Naive thymus-derived CD4-positive, alpha-beta T cell (primary cell): Measurements from ENCODE around the gene IL17A. TPM values are rescaled to one million over a fixed set of nuclear protein-coding genes. Genes with fewer than 3 reads are reported as not detected.

ENCODE experiments used
- ATAC-seq: fragments of 150-1000 bp; cut with Tn5 transposase; 2 replicates; pipeline ENCODE4 v1.10.0; 2021; ENCODE audit warnings: mild to moderate bottlenecking, moderate library complexity
- CTCF ChIA-PET: fragments of 350-600 bp; sonication (Branson Sonifier 250); formaldehyde crosslinking; loops from one replicate; lab custom pipeline; 2021; ENCODE audit warnings: antibody characterized with exemption; lab: Charles Lee
- POLR2A ChIA-PET: fragments of 350-600 bp; sonication (Branson Sonifier 250); formaldehyde crosslinking; loops from one replicate; lab custom pipeline; 2021; ENCODE audit warnings: antibody characterized with exemption, inconsistent platforms; lab: Charles Lee
- DNase-seq, 9 donors: peaks; one replicate each; pipeline versions ENCODE4 v3.0.0 to v3.0.0-alpha.2; 2020 to 2022; ENCODE audit warnings: mixed read lengths in 1 of 9
- H3K27ac ChIP-seq: one replicate; pipeline ENCODE4 v1.7.0; 2013; ENCODE audit warnings: mild to moderate bottlenecking, low read depth, low read length, moderate library complexity
- H3K27me3 ChIP-seq, 2 donors: one replicate each; pipeline ENCODE4 v1.7.0; 2013; ENCODE audit warnings: low read length in 2 of 2, mild to moderate bottlenecking in 2 of 2, moderate library complexity in 2 of 2; ENCODE audit not compliant: control insufficient read depth in 2 of 2, insufficient read depth in 2 of 2
- H3K36me3 ChIP-seq, 3 experiments: 1 replicate in 2 of 3; 2 replicates in 1 of 3; pipeline ENCODE4 v1.7.0; 2013; ENCODE audit warnings: low read length in 3 of 3, mild to moderate bottlenecking in 3 of 3, moderate library complexity in 1 of 3; ENCODE audit not compliant: insufficient read depth in 3 of 3, control insufficient read depth in 2 of 3
- H3K4me1 ChIP-seq, 2 donors: one replicate each; pipeline ENCODE4 v1.7.0; 2013; ENCODE audit warnings: low read length in 2 of 2, mild to moderate bottlenecking in 2 of 2, moderate library complexity in 1 of 2; ENCODE audit not compliant: control insufficient read depth in 2 of 2, insufficient read depth in 2 of 2
- H3K4me3 ChIP-seq: 2 replicates; pipeline ENCODE4 v1.7.0; 2013; ENCODE audit warnings: mild to moderate bottlenecking, low read length
- H3K9me3 ChIP-seq, 3 experiments: 1 replicate in 2 of 3; 2 replicates in 1 of 3; pipeline ENCODE4 v1.7.0; 2013; ENCODE audit warnings: low read length in 3 of 3; ENCODE audit not compliant: control insufficient read depth in 2 of 3
- H3K27ac Mint-ChIP-seq, 9 donors: one replicate each; pipeline ENCODE4 v1.8.0; 2020 to 2022; ENCODE audit warnings: mixed read lengths in 9 of 9, mild to moderate bottlenecking in 8 of 9, moderate library complexity in 5 of 9, inconsistent platforms in 2 of 9
- H3K27me3 Mint-ChIP-seq, 5 donors: one replicate each; pipeline ENCODE4 v1.8.0; 2021 to 2022; ENCODE audit warnings: mixed read lengths in 5 of 5, mild to moderate bottlenecking in 1 of 5
- H3K36me3 Mint-ChIP-seq, 5 donors: one replicate each; pipeline ENCODE4 v1.8.0; 2020 to 2022; ENCODE audit warnings: mixed read lengths in 5 of 5, mild to moderate bottlenecking in 3 of 5, inconsistent platforms in 1 of 5
- H3K4me1 Mint-ChIP-seq, 7 donors: one replicate each; pipeline ENCODE4 v1.8.0; 2020 to 2022; ENCODE audit warnings: mixed read lengths in 7 of 7, mild to moderate bottlenecking in 3 of 7, inconsistent platforms in 1 of 7
- H3K4me3 Mint-ChIP-seq, 10 donors: one replicate each; pipeline ENCODE4 v1.8.0; 2020 to 2022; ENCODE audit warnings: mild to moderate bottlenecking in 10 of 10, mixed read lengths in 10 of 10, moderate library complexity in 6 of 10, inconsistent platforms in 2 of 10
- H3K9me3 Mint-ChIP-seq, 11 donors: one replicate each; pipeline ENCODE4 v1.8.0; 2020 to 2022; ENCODE audit warnings: mixed read lengths in 11 of 11, mild to moderate bottlenecking in 4 of 11, inconsistent platforms in 1 of 11, moderate library complexity in 1 of 11
- intact Hi-C, 2 donors: fragments of 100-400 bp; cut with micrococcal nuclease; formaldehyde crosslinking; loops; one replicate each; pipeline ENCODE4 v1.15.1; 2023
- polyA plus RNA-seq, 2 donors: library from polyadenylated mRNA; unstranded; fragments of 300-500 nt; fragmentation: Illumina TruSeq; gene quantifications; one replicate each; pipeline ENCODE4 v1.2.3, GENCODE V29; 2021
- total RNA-seq, 6 experiments: library from RNA in 5 of 6; stranded (reverse) in 5 of 6; gene quantifications; 1 replicate in 5 of 6; 2 replicates in 1 of 6; pipeline ENCODE4 v1.2.3 and lab custom pipeline; 2021 to 2026

Gene IL17A
- total and polyA plus RNA-seq, 7 experiments from 2014 or later: not detected

DNA sequence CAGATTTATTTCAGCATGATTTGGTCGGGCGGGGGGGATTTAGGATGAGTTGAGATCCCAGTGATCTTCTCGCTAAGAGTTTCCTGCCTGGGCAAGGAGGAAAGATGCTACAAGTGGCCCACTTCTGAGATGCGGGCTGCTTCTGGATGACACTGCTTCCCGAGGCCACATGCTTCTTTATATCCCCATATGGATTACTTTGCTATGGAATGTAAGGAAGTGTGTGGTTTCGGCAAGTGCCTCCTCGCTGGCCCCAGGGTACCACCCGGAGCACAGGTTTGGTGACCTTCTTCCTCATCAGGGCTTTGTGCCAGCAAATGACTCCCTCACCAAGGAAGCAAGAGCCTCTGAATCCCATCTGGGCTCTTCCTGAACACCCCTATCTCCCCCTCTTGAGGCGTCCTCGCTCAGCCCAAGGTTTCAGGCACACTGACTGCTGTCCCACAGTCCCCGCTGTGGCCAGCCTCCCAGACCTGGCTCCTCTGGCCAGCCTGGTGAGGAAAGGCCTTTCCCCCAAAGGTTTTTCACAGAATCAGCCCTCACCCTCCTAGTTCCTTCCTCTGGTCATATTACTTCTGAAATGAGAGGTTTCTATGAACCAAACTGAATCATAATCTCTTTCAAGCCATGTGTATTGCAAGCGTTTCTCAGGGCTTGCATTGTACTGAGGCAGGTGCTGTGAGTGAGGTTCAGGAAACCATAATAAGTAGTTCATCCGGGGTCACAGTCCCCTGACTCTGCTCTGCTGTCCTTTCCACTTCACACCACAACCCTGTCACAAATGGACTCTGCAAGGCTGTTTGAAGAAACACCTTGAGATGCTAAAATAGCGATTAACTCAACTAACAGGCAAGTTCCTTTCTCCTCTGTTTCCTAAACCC, 41.7 kb upstream of the IL17A start:
- H3K27me3 Mint-ChIP-seq: peaks cover 17 to 39% (median 34%) of the 10 kb centered on the region in 5 donors
- Histone ChIP-seq H3K4me1 (no peaks in the 10 kb centered on the region), H3K9me3 (no peaks in the 10 kb centered on the region), H3K27me3 (no peaks in the 10 kb centered on the region), H3K36me3 (no peaks in the 10 kb centered on the region), H3K27ac (no peak overlapping the region), H3K4me3 (no peak overlapping the region)
- peaks cover 0 to 2% (median 0%) of the 10 kb centered on the region in 7 donors for H3K4me1 Mint-ChIP-seq
- no peak for ATAC-seq
- H3K9me3 Mint-ChIP-seq: no peaks in the 10 kb centered on the region
- ChIA-PET POLR2A (no interaction called here), CTCF (no interaction called here)
- DNase-seq: no peak
- H3K4me3 Mint-ChIP-seq: no peak overlapping the region
- H3K27ac Mint-ChIP-seq: no peak overlapping the region
- intact Hi-C loops: no loop called here
- no peaks in the 10 kb centered on the region for H3K36me3 Mint-ChIP-seq

DNA sequence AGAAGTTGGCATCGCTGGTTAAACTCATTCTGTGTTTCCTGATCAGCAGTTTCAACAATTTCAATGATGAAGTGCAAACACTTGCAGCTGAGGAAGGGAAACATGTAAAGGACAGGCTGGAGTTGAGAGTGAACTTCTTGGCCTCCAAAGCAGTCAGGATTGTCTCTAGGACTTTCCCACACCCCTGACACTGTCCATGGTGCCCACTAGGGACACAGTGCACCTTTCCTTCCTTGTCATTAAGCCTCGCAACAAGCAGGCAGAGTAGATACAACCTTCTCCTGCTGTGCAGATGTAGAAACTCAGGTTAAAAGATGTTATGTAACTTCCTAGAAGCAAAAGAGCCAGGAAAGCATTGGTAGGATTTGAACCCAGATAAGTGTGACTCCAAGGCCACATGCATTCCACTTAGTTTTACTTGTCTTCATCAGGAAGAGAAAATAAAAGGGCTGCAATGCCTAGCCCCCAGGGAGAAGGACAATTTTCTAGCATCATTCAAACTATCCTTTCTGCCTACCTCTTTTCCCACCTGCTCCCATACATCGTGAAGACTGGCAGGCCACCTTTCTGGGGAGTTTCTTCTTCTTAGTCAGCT, 39.2 kb upstream of the IL17A start:
- H3K36me3 ChIP-seq: no peaks in the 10 kb centered on the region
- H3K4me1 Mint-ChIP-seq: peaks cover 0 to 2% (median 0%) of the 10 kb centered on the region in 7 donors
- no peaks in the 10 kb centered on the region for H3K4me1 ChIP-seq
- ChIA-PET CTCF (no interaction called here), POLR2A (no interaction called here)
- ATAC-seq (no peak), DNase-seq (no peak)
- H3K9me3 ChIP-seq: no peaks in the 10 kb centered on the region
- H3K27me3 ChIP-seq: no peaks in the 10 kb centered on the region
- H3K4me3 ChIP-seq: no peak overlapping the region
- H3K9me3 Mint-ChIP-seq: no peaks in the 10 kb centered on the region
- H3K27ac ChIP-seq: no peak overlapping the region
- intact Hi-C loops: no loop called here
- peaks cover 26 to 50% (median 28%) of the 10 kb centered on the region in 5 donors for H3K27me3 Mint-ChIP-seq
- H3K4me3 Mint-ChIP-seq: no peak overlapping the region
- H3K36me3 Mint-ChIP-seq: no peaks in the 10 kb centered on the region
- no peak overlapping the region for H3K27ac Mint-ChIP-seq

DNA sequence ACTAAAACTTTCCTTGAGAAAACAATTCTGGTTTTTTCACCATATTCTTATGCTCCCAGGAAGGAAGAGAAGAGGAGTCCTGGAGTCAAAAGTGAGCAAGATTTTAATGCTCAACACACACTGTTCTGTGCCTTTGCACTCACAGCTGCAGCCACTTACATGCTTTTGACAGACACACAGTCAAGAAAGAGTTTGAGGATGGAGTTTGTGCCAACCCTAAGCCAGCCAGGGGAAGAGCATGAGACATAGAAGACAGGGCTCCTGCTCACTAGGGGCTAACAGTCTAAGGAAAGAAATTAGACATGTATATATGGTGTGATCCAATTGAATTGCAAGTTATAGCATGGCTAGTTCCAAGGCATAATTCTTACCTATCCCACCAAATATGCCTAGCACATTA, 37.1 kb upstream of the IL17A start:
- no peak overlapping the region for H3K27ac Mint-ChIP-seq
- H3K27me3 Mint-ChIP-seq: peaks cover 16 to 35% (median 32%) of the 10 kb centered on the region in 5 donors
- H3K27me3 ChIP-seq: no peaks in the 10 kb centered on the region
- H3K36me3 ChIP-seq: no peaks in the 10 kb centered on the region
- ATAC-seq (no peak), DNase-seq (no peak)
- no peak overlapping the region for H3K27ac ChIP-seq
- intact Hi-C loops: no loop called here
- H3K4me3 ChIP-seq: no peak overlapping the region
- ChIA-PET POLR2A (no interaction called here), CTCF (no interaction called here)
- peaks cover 0 to 1% (median 0%) of the 10 kb centered on the region in 11 donors for H3K9me3 Mint-ChIP-seq
- H3K4me3 Mint-ChIP-seq: no peak overlapping the region
- no peaks in the 10 kb centered on the region for H3K4me1 ChIP-seq
- no peaks in the 10 kb centered on the region for H3K9me3 ChIP-seq
- no peaks in the 10 kb centered on the region for H3K36me3 Mint-ChIP-seq
- H3K4me1 Mint-ChIP-seq: peaks cover 0 to 2% (median 0%) of the 10 kb centered on the region in 7 donors

DNA sequence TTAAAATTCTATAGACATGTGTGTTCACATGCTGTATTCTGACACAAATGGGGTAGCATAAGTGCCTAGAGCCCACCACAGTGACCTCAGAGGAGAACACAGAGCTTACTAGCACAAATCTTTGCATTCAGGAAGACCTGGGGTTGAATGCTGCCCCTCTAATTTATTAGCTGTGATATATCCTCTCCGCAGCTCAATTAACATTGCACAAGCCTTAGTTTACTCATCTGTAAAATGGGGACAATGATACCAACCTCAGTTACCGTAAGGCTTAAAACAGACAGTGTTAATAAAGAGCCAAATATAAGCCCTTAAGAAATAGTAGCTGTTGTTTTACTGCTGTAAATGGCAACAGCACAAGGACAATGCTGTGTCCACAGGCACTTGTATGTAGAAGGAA, 36.2 kb upstream of the IL17A start:
- H3K4me3 Mint-ChIP-seq: no peak overlapping the region
- intact Hi-C loops: no loop called here
- Histone ChIP-seq H3K27me3 (no peaks in the 10 kb centered on the region), H3K4me3 (no peak overlapping the region), H3K9me3 (no peaks in the 10 kb centered on the region), H3K4me1 (no peaks in the 10 kb centered on the region), H3K36me3 (no peaks in the 10 kb centered on the region), H3K27ac (no peak overlapping the region)
- H3K4me1 Mint-ChIP-seq: peaks cover 0 to 2% (median 0%) of the 10 kb centered on the region in 7 donors
- H3K27ac Mint-ChIP-seq: no peak overlapping the region
- DNase-seq: no peak
- peaks cover 0 to 1% (median 0%) of the 10 kb centered on the region in 11 donors for H3K9me3 Mint-ChIP-seq
- no peaks in the 10 kb centered on the region for H3K36me3 Mint-ChIP-seq
- no peak for ATAC-seq
- ChIA-PET CTCF (interaction anchor here (0.8 kb wide), 1 partner anchor 114 kb away, joined by 3 read pairs; no protein-coding TSS in a partner anchor), POLR2A (interaction anchor here (0.5 kb wide), 1 partner anchor 1432 kb away, joined by 3 read pairs; no protein-coding TSS in a partner anchor)
- H3K27me3 Mint-ChIP-seq: peaks cover 16 to 34% (median 28%) of the 10 kb centered on the region in 5 donors

DNA sequence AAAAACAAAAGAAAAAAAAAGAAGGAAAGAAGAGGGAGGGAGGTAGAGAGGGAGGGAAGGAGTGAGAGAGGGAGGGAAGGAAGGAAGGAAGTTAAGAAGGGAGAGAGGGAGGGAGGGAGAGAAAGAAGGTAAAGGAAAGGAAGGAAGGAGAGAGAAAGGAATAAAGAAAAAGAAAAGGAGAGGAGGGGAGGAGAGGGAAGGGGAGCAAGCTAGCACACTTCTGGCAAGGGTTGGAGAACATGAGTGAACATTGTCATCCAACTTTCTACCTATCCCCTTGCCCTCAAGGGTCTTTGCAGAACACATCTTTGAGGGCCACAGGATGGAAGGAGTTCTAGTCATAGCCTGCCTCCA, 34.1 kb upstream of the IL17A start:
- no peak overlapping the region for H3K4me3 Mint-ChIP-seq
- ATAC-seq (no peak), DNase-seq (no peak)
- H3K27me3 Mint-ChIP-seq: peaks cover 14 to 30% (median 16%) of the 10 kb centered on the region in 5 donors
- H3K36me3 Mint-ChIP-seq: no peaks in the 10 kb centered on the region
- Histone ChIP-seq H3K36me3 (no peaks in the 10 kb centered on the region), H3K4me1 (no peaks in the 10 kb centered on the region), H3K9me3 (no peaks in the 10 kb centered on the region), H3K4me3 (no peak overlapping the region), H3K27ac (no peak overlapping the region), H3K27me3 (no peaks in the 10 kb centered on the region)
- ChIA-PET POLR2A (no interaction called here), CTCF (no interaction called here)
- H3K4me1 Mint-ChIP-seq: peaks cover 0 to 10% (median 5%) of the 10 kb centered on the region in 7 donors
- no peak overlapping the region for H3K27ac Mint-ChIP-seq
- peaks cover 0 to 1% (median 0%) of the 10 kb centered on the region in 11 donors for H3K9me3 Mint-ChIP-seq
- intact Hi-C loops: no loop called here

DNA sequence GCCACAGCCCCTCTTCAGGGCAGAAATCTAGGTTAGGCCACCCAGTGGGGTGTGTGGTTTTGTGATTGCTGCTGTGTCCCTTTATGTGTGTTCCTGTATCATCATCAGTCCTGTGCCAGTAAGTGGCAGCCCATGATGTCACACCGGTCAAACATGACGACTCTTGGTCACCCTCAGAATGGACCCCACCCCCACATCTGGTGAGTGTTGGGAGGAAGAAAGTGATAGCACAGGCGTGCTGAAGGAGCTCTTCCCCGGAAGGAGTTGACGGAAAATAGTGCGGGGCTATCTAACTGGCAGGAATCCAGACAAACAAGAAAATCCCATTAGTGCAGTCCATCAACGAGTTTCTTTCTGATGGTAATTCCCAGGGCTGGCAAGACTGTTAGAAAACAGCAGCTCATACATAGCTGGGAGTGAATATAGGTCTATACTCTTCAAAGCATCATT, 33.4 kb upstream of the IL17A start:
- no peaks in the 10 kb centered on the region for H3K4me1 ChIP-seq
- H3K36me3 ChIP-seq: no peaks in the 10 kb centered on the region
- intact Hi-C loops: no loop called here
- H3K4me3 ChIP-seq: no peak overlapping the region
- Mint-ChIP-seq H3K27me3 (peaks cover 14 to 26% (median 16%) of the 10 kb centered on the region in 5 donors), H3K4me1 (peaks cover 0 to 15% (median 5%) of the 10 kb centered on the region in 7 donors), H3K9me3 (peaks cover 0 to 1% (median 0%) of the 10 kb centered on the region in 11 donors), H3K36me3 (no peaks in the 10 kb centered on the region), H3K4me3 (no peak overlapping the region), H3K27ac (no peak overlapping the region)
- no peaks in the 10 kb centered on the region for H3K27me3 ChIP-seq
- ATAC-seq (no peak), DNase-seq (no peak)
- no peaks in the 10 kb centered on the region for H3K9me3 ChIP-seq
- H3K27ac ChIP-seq: no peak overlapping the region
- POLR2A ChIA-PET: no interaction called here
- CTCF ChIA-PET: no interaction called here
